ENCODE measurements around the gene RAD54L2.
A peak's percentile ranks its signal among the peaks of the same experiment; 100 is the strongest.
"Not testable (repeated sequence)": the region's sequence is repeated elsewhere in the genome, so short reads cannot be mapped to it uniquely, and the experiment has no call there.

Gene RAD54L2

DNA sequence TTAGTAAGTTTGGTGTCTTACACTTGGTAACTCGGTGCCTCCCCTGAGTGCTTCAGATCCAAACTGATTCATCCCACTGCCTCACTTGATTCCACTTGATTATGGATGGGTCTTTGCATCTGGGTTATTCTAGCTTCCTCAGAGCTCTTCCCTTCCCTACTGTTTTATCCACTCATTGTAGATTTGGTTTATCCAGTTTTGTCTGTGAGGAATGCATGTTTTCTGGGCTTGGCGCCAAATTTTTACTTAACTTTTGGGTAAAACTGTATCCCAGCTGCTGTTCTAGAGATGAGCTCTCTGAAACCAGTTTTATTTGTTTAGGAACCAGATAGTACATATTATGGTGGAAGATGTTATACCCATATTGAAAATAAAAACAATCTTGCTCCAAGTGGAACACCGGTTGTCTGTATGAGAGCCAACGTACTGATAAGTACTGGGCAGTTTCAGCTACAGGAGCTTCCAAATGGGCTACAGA lies 20.9 kb downstream of the RAD54L2 start:
- H3K4me3 ChIP-seq (ENCODE audit: low read depth, low read length), result no peak overlapping the region
- DNase-seq (ENCODE audit: low read depth), result no peak
- TF ChIP-seq, protein P1, sequence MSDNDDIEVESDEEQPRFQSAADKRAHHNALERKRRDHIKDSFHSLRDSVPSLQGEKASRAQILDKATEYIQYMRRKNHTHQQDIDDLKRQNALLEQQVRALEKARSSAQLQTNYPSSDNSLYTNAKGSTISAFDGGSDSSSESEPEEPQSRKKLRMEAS (IDR thresholded peaks at IDR 0.05; ENCODE audit: low read depth, low read length), result no peak
- TF ChIP-seq POLR2A (IDR thresholded peaks at IDR 0.05; ENCODE audit: extremely low read depth, insufficient read length), result no peak
- TF ChIP-seq, protein P2, sequence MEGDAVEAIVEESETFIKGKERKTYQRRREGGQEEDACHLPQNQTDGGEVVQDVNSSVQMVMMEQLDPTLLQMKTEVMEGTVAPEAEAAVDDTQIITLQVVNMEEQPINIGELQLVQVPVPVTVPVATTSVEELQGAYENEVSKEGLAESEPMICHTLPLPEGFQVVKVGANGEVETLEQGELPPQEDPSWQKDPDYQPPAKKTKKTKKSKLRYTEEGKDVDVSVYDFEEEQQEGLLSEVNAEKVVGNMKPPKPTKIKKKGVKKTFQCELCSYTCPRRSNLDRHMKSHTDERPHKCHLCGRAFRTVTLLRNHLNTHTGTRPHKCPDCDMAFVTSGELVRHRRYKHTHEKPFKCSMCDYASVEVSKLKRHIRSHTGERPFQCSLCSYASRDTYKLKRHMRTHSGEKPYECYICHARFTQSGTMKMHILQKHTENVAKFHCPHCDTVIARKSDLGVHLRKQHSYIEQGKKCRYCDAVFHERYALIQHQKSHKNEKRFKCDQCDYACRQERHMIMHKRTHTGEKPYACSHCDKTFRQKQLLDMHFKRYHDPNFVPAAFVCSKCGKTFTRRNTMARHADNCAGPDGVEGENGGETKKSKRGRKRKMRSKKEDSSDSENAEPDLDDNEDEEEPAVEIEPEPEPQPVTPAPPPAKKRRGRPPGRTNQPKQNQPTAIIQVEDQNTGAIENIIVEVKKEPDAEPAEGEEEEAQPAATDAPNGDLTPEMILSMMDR (IDR thresholded peaks at IDR 0.05; ENCODE audit: low read depth, low read length), result no peak

DNA sequence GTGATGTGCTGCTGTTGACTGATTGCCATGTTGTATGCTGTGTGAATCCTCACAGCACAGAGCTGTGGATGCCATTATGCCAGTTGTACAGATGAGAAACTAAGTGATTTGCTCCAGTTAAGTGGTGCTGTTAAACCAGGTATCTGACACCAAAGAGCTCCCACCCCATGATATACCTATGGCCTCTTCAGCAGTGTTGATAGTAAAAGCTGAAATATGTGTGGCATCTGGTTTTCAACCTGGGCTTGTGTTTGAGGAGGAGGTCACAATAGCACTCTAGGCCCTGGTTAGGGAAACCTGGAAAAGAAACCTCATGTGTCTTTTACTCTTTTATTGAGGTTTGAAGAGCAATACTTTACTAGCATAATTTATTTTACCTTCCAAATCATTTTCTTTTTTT lies 21.4 kb downstream of the RAD54L2 start:
- no peak overlapping the region for H3K4me3 ChIP-seq (ENCODE audit: low read depth, low read length)
- TF ChIP-seq, protein P1 (IDR thresholded peaks at IDR 0.05; ENCODE audit: low read depth, low read length), result no peak
- no peak for TF ChIP-seq POLR2A (IDR thresholded peaks at IDR 0.05; ENCODE audit: extremely low read depth, insufficient read length)
- no peak for TF ChIP-seq MYC (IDR thresholded peaks at IDR 0.05; ENCODE audit: low read depth, low read length)
- DNase-seq (ENCODE audit: low read depth), result no peak

DNA sequence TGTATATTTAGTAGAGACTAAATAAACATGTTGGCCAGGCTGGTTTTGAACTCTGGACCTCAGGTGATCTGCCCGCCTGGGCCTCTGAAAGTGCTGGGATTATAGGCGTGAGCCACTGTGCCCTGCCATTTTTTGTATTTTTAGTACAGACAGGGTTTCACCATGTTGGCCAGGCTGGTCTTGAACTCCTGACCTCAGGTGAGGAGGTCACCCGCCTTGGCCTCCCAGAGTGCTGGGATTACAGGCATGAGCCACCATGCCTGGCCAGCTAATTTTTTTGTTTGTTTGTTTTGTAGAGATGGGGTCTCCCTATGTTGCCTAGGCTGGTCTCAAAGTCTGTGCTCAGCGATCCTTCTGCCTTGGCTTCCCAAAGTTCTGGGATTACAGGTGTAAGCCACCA lies 23.9 kb downstream of the RAD54L2 start:
- not testable (repeated sequence) for H3K4me3 ChIP-seq (ENCODE audit: low read depth, low read length); DNase-seq (ENCODE audit: low read depth)

DNA sequence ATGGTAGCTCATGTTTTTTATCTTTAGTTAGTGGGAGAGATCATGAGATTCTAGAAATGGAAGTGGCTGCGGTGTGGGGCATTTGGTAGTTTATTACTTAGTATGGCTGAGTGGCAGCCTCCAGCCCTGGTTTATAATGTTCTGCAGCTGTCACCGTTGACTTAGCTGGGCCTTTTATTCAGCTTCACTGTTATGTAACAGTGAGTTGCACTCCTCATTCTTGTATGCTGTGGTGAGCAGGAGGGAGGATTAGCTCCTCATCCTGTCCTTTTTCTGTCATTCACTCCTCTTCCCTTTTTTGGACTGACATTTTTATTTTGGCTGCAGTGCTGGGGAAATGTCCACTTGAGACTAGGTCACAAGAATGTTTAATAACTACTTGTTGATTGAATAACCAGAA lies 29.5 kb downstream of the RAD54L2 start:
- peak overlapping the region; percentile 11 for H3K4me3 ChIP-seq (ENCODE audit: low read depth, low read length)
- DNase-seq (ENCODE audit: low read depth), result peak; percentile 90
- no peak for TF ChIP-seq POLR2A (IDR thresholded peaks at IDR 0.05; ENCODE audit: extremely low read depth, insufficient read length)
- TF ChIP-seq, protein P1 (IDR thresholded peaks at IDR 0.05; ENCODE audit: low read depth, low read length), result 0 out of 2 replicates have a peak, but pooled peaks have one; percentile 27
- 0 out of 2 replicates have a peak, but pooled peaks have one; percentile 13 for TF ChIP-seq MYC (IDR thresholded peaks at IDR 0.05; ENCODE audit: low read depth, low read length)
- TF ChIP-seq, protein P2 (IDR thresholded peaks at IDR 0.05; ENCODE audit: low read depth, low read length), result no peak

DNA sequence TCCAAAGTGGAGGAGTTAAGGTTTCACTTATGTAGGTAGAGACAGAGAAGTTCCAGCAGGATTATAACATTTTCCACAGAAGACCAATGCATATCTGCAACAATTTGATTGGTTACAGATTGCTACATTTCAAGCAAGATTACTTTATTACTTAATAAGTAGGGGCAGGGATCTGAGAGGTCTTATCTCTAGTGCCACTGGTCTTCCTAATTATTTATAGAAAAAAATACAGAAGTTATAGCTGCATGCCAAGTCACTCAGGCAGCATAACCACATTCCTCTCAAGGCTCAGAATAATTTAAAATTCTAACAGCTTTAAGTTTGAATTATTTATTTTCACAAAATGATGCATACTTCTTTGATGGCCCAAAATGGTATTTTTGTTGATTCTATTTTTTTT lies 30.5 kb downstream of the RAD54L2 start:
- TF ChIP-seq, protein P2 (IDR thresholded peaks at IDR 0.05; ENCODE audit: low read depth, low read length), result no peak
- TF ChIP-seq POLR2A (IDR thresholded peaks at IDR 0.05; ENCODE audit: extremely low read depth, insufficient read length) (no peak), MYC (IDR thresholded peaks at IDR 0.05; ENCODE audit: low read depth, low read length) (no peak)
- TF ChIP-seq, protein P1 (IDR thresholded peaks at IDR 0.05; ENCODE audit: low read depth, low read length), result no peak
- DNase-seq (ENCODE audit: low read depth), result peak; percentile 27
- H3K4me3 ChIP-seq (ENCODE audit: low read depth, low read length), result no peak overlapping the region

DNA sequence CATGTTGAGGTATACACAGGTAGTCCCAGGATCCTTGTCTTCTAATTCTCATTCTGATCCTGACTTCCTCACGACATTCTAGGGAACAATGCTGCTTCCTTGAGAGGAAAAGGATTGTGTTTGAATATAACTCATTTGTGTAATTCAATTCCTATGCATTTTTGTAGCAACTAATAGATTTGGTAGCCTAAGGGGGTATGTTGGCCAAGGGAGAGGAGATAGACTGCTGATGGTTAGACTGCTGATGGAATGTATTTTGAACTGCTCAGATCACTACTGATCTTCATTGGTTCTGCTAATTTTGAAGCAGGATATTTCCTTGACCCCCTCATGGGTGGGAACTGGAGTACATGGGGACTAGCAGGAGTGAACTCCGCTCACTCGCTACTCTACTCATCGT lies 39.7 kb downstream of the RAD54L2 start:
- TF ChIP-seq POLR2A (IDR thresholded peaks at IDR 0.05; ENCODE audit: extremely low read depth, insufficient read length), result no peak
- TF ChIP-seq, protein P1 (IDR thresholded peaks at IDR 0.05; ENCODE audit: low read depth, low read length), result no peak
- TF ChIP-seq, protein P2 (IDR thresholded peaks at IDR 0.05; ENCODE audit: low read depth, low read length), result no peak
- no peak for TF ChIP-seq MYC (IDR thresholded peaks at IDR 0.05; ENCODE audit: low read depth, low read length)
- DNase-seq (ENCODE audit: low read depth), result no peak

DNA sequence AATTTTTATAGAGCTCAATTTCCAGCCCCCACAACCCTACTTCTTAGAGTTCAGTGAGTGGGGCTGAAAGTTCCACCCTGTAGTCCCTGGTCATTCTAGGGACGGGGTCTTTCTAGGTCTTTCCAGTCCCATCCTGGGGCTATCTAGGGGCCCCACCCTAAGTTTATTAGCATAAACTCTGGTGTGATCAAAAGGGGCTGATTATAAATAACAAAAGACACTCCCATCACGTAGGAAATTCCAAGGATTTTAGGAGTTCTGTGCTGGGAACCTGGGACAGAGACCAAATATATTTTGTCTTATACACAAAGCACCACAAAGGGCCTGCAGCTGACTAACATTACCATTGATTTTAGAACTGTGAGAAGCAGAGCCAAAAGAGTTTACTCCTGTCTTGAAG lies 41.9 kb downstream of the RAD54L2 start:
- H3K4me3 ChIP-seq (ENCODE audit: low read depth, low read length), result no peak overlapping the region
- DNase-seq (ENCODE audit: low read depth), result no peak
- TF ChIP-seq, protein P2 (IDR thresholded peaks at IDR 0.05; ENCODE audit: low read depth, low read length), result no peak

More for the DNA sequence above, 39.7 kb downstream of the RAD54L2 start:
- H3K4me3 ChIP-seq (ENCODE audit: low read depth, low read length), result no peak overlapping the region

All from NB4 (cell line).